NB4 (cell line): Measurements from ENCODE around the gene ELP2.

Source experiments
- CTCF ChIP-seq: IDR thresholded peaks from one replicate; pipeline ENCODE4 v1.5.1; 2012; ENCODE audit warnings: low read depth, low read length
- MAX ChIP-seq: IDR thresholded peaks from 2 replicates; pipeline ENCODE4 v1.6.1; 2011; ENCODE audit warnings: low read depth, low read length
- MYC ChIP-seq: IDR thresholded peaks from 2 replicates; pipeline ENCODE4 v1.6.1; 2011; ENCODE audit warnings: low read depth, low read length
- POLR2A ChIP-seq: IDR thresholded peaks from 2 replicates; pipeline ENCODE4 v1.6.1; 2011; ENCODE audit warnings: mild to moderate bottlenecking; ENCODE audit not compliant: insufficient read length; ENCODE audit errors: extremely low read depth

GRCh38 chr18:36107477-36107876 is 22.2 kb upstream of the ELP2 start:
- TF ChIP-seq CTCF (no peak), MAX (no peak), POLR2A (no peak), MYC (no peak)
